Stimulated activated CD4-positive, alpha-beta T cell treated with anti-CD3 and anti-CD28 coated beads, Interleukin-1b, Interleukin-23, amount 100 ng/mL, for 4 hours (primary cell): ENCODE measurements around the gene MPPE1.
"Not testable (repeated sequence)": the region's sequence is repeated elsewhere in the genome, so short reads cannot be mapped to it uniquely, and the experiment has no call there.

ENCODE experiments used
- DNase-seq, 2 donors: peaks; one replicate each; pipeline ENCODE4 v3.0.0-alpha.2; 2020; ENCODE audit warnings: low read depth in 2 of 2

MPPE1 gene

GRCh38 chr18:11925800-11926481 is 17.8 kb upstream of the MPPE1 start:
- no peak for DNase-seq

GRCh38 chr18:11923450-11923849 is 15.3 kb upstream of the MPPE1 start:
- no peak for DNase-seq

DNA sequence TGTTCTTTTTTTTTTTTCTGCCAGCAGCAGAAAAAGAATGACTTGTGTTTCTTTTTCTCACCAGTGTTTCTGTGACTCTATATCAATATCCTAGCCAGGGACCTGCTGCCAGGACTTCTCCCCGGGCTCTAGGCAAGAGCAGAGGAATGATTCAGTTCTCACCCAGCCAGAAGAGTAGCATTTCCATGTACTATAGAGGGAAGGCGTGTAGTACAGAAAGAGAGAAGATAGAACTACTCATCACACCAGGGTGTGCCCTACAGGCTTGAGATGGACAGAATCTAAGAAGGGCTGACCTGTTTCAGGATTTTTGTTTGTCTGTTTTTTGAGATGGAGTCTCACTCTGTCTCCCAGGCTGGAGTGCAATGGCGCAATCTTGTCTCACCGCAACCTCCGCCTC is 11.4 kb upstream of the MPPE1 start:
- DNase-seq, result not testable (repeated sequence)

DNA sequence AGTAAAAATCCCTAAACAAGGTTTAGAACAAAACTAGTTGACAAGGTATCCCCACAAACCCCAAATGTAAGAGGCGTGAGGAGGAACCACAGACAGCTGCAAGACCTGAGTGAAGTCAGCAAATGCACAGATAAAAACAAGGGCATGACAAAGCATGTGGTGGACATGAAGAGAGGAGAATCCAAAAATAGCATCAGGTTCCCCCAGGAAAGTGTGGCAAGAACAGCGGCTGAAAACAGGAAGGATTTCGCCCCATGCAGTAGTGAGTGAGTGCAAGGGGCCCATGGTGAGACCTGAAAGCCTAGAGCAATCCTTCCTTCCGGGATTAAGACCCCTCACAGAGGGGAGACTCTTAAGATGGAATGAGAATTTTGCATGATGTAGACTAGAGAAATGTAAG is 8.8 kb upstream of the MPPE1 start:
- not testable (repeated sequence) for DNase-seq

DNA sequence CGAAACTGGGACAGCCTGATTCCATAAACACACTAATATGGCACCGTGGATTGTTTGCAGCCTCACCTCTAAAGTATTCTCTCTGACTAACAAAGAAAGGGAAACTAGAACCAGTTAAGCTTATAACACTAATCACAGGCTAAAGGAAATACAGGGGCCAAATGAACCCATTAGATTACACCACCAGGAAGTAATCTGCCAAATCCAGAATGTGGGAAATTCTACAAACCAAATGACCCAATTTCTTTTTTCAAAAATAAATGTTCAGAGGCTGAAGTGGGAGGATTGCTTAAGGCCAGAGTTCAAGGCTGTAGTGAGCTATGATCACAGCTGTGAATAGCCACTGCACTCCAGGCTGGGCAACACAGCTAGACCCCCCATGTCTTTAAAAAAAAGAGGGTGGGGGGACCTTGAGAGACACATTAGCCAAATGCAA is 1.5 kb upstream of the MPPE1 start:
- DNase-seq, result no peak

DNA sequence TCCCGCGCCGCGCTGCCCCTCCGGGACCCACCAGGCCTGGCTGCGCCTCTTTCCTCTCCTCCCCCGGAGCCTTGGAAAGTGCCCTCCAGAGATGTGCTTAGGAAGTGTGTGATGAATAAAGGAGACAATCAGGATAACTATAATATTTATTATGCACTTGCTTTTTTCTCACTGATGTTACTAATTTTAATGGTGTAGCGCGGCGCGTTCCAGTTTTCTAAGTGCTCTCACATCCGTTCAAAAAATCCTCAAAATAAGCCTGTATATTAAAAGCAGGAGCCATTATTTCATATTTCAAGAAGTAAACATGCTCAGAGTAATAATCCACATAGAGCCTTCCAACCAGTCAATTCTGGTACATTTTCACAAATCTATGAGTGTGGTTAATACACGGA is 941 bp upstream of the MPPE1 start:
- peak; percentile 13 to 42 for DNase-seq

- DNase-seq, result no peak
Observed at GRCh38 chr18:11906926-11907874, 917 bp downstream of the MPPE1 start.

DNA sequence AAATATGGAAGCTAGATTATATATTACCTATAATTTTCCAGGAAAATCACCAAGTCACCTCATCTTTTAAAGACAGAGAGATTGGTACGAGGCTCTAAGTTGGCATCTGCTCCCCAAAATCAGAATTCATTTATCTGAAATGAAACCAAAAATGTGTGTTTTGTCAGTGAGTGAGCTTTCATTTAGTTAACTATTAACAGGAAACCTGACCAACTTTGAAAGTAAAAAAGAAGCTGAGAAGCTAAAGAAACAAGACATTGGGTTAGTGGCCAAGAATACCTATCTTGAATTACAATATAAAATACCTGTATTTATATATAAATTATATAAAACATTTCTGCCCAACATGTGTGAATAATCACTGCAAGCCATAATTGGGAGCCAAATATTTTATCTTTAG is 1.9 kb downstream of the MPPE1 start:
- DNase-seq, result no peak

DNA sequence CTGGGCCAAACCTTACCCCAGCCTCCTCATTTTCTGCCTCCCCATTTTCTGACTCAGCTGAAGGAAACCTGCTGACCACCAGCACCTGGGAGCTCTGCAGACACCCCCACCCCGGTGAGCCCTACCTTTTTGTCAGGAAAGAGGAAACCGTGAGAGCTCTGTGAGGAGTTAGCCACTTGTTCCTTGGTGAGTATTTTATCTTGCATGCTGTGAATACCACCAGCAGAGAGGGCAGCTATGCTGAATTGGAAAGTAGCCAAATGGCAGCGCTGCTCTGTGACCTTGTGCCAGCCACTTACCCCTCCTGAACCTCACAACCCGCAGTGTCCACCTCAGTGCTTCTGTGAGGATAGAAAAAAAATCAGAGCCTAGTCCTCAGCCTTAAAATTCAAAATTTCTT is 2.5 kb downstream of the MPPE1 start:
- no peak for DNase-seq

- DNase-seq, result no peak
Observed at GRCh38 chr18:11902522-11903292, 5.4 kb downstream of the MPPE1 start.

DNA sequence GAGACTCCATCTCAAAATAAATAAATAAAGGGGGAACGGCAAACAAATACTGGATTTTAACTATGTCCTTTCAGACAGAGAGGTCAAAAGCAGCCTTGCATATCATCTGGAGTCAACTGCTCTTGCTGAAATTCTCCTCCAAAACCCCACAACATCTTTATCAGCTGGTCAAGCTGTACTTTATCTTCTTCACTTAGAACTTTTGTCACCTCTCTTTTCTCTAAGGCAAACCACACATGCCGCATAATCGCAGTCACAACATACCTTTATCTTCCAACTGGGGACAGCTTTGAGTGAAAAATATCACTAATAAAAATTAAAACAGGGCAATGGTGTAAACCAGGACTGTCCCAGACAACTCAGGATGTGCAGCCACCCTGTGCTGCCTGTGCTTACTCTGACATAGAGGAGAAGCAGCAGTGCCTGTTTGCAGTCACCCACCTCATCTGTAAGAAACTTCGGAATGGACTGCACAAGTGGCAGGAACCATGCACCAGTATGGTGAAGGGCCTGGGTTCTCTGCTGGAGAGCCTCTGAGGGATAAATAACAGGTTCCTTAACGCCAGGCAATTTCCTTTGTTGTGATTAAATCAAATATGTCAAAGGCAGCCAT is 6.2 kb downstream of the MPPE1 start:
- no peak for DNase-seq

DNA sequence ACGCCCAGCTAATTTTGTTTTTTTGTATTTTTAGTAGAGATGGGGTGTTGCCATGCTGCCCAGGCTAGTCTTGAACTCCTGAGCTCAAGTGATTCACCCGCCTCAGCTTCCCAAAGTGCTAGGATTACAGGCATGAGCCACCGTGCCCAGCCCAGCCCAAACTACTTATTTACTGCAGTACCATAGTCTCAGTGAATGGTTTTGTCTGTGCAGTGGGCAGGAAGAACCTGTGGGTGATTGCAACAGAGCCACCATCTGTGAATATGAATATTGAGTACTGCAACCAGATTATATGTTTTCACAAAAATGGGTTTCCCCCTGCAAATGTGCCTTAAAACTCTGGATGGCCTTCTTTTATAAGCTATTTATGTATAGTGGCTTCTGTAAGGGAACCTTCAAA is 9.1 kb downstream of the MPPE1 start:
- DNase-seq, result no peak

DNA sequence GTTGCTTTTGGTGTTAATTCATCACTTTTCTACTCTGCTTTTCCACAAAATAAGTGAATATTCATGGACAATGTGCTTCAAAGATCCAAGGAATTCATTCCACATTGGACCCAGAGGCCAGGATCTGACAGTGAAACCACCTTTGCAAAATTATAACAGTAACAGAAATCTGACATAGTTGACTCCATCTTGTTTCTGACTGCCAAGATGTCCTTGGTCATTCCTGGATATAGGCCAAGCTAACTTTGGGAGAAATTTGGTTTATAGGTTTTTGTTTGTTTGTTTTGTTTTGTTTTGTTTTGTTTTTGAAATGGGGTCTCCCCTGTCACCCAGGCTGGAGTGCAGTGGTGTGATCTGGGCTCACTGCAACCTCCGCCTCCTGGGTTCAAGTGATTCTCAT is 10.3 kb downstream of the MPPE1 start:
- no peak for DNase-seq

DNA sequence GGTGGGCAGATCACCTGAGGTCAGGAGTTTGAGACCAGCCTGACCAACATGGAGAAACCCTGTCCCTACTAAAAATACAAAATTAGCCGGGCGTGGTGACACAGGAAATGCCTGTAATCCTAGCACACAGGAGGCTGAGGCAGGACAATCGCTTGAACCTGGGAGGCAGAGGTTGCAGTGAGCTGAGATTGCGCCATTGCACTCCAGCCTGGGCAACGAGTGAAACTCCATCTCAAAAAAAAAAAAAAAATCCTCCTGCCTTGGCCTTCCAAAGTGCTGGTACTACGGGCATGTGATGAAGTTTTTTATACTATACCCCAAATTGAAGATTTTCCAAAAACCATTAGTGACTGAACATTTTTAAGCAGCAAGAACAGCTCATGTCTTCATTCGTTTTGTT is 15.7 kb downstream of the MPPE1 start:
- not testable (repeated sequence) for DNase-seq

DNA sequence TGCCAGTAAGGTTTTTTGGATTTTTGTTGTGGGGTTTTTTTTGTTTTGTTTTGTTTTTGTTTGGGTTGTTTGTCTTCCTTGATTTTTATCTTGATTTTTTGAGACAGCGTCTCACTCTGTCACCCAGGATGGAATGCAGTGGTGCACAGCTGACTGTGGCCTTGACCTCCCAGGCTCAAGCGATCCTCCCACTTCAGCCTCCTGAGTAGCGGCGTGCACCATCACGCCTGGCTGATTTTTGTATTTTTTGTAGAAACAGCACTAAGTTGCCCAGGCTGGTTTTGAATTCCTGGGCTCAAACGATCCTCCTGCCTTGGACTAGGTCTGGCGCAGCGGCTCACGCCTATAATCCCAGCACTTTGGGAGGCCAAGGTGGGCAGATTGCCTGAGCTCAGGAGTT is 16.4 kb downstream of the MPPE1 start:
- no peak for DNase-seq

DNA sequence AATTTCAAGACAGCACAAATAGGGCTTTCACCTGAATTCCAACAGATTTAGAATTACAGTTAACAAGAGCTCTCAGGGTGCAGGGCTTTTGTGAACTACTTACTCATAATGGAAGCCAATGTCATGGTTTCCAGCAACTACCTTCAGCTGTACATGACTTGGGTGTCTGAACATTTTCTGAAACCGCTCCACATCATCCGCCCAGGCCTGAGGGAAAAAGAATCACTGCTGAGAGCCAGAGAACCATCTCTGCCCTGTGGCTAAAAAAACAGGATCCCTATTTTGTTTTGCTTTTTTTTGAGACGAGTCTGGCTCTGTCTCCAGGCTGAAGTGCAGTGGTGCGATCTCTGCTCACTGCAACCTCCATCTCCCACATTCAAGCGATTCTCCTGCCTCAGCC is 18.8 kb downstream of the MPPE1 start:
- DNase-seq, result no peak

GRCh38 chr18:11888726-11889125 is 19.4 kb downstream of the MPPE1 start:
- no peak for DNase-seq

- DNase-seq, result no peak
Observed at GRCh38 chr18:11887328-11888128, 20.6 kb downstream of the MPPE1 start.

GRCh38 chr18:11886577-11887110 is 21.5 kb downstream of the MPPE1 start:
- no peak for DNase-seq

GRCh38 chr18:11885278-11885947 is 22.7 kb downstream of the MPPE1 start:
- no peak for DNase-seq
